GM13976 (cell line): ENCODE measurements around the gene TMEM151A.
A peak's percentile ranks its signal among the peaks of the same experiment; 100 is the strongest.

Experiments
- DNase-seq: peaks from one replicate; pipeline ENCODE4 v3.0.0; 2012; ENCODE audit warnings: low spot score
- CTCF ChIP-seq: IDR thresholded peaks from 2 replicates; pipeline ENCODE4 v1.5.1; 2012; ENCODE audit warnings: borderline replicate concordance, mild to moderate bottlenecking; ENCODE audit not compliant: insufficient read depth; ENCODE audit errors: extremely low read depth, missing control alignments, control extremely low read depth
- in situ Hi-C: fragments of 300-500 bp; cut with MboI; formaldehyde crosslinking; loops from one replicate; pipeline ENCODE4 v1.12.0; 2022; ENCODE audit warnings: low sequenced_read_pairs, mixed read lengths, inconsistent platforms; ENCODE audit not compliant: unreplicated experiment

The TMEM151A gene

GRCh38 chr11:66262696-66263095 lies 29.0 kb upstream of the TMEM151A start:
- in situ Hi-C loops = no loop called here
- no peak for DNase-seq
- TF ChIP-seq CTCF = no peak

GRCh38 chr11:66263231-66263630 lies 28.5 kb upstream of the TMEM151A start:
- DNase-seq = no peak
- in situ Hi-C loops = no loop called here
- no peak for TF ChIP-seq CTCF

GRCh38 chr11:66263785-66264184 lies 27.9 kb upstream of the TMEM151A start:
- no peak for DNase-seq
- no peak for TF ChIP-seq CTCF
- in situ Hi-C loops = no loop called here

- DNase-seq = no peak
- in situ Hi-C loops = no loop called here
- TF ChIP-seq CTCF = no peak
Observed at GRCh38 chr11:66264383-66264782, 27.3 kb upstream of the TMEM151A start.

GRCh38 chr11:66264914-66265313 lies 26.8 kb upstream of the TMEM151A start:
- in situ Hi-C loops = no loop called here
- TF ChIP-seq CTCF = peak; percentile 3
- no peak for DNase-seq

- TF ChIP-seq CTCF = no peak
- in situ Hi-C loops = no loop called here
Observed at GRCh38 chr11:66265531-66266377, 25.9 kb upstream of the TMEM151A start.

GRCh38 chr11:66266378-66267038 lies 25.2 kb upstream of the TMEM151A start:
- in situ Hi-C loops = no loop called here
- no peak for DNase-seq
- no peak for TF ChIP-seq CTCF

More at GRCh38 chr11:66265531-66266377, 25.9 kb upstream of the TMEM151A start:
- no peak for DNase-seq
